GM12878 (cell line): ENCODE data around the gene C3orf33. TPM values are rescaled to one million over a fixed set of nuclear protein-coding genes. Genes with fewer than 3 reads are reported as not detected.

Experiments used
- ATAC-seq: fragments of 200-7000 bp; cut with Tn5 transposase; 3 replicates; pipeline ENCODE4 v1.9.1; 2020; ENCODE audit warnings: mild to moderate bottlenecking, moderate library complexity
- BruUV-seq: library from RNA; stranded (reverse); fragments of 400-500 nt; replicated peaks from 2 replicates; lab custom pipeline; 2021; lab: Mats Ljungman, UMichigan
- CTCF ChIA-PET: fragments of 300-600 bp; sonication (Branson Sonifier 250); formaldehyde crosslinking; extraction: SDS; loops from one replicate; lab custom pipeline; 2021; ENCODE audit warnings: inconsistent platforms; lab: Yijun Ruan, JAX
- POLR2A ChIA-PET: fragments of 350-600 bp; formaldehyde crosslinking; extraction: SDS; loops from one replicate; lab custom pipeline; 2021; ENCODE audit warnings: inconsistent platforms; lab: Charles Lee
- RAD21 ChIA-PET: fragments of 300-600 bp; sonication (Branson Sonifier 250); formaldehyde crosslinking; loops from one replicate; lab custom pipeline; 2023; ENCODE audit warnings: antibody characterized with exemption; ENCODE audit not compliant: unreplicated experiment; lab: Charles Lee
- SMC1A ChIA-PET: fragments of 300-600 bp; sonication (Branson Sonifier 250); formaldehyde crosslinking; loops from one replicate; lab custom pipeline; 2023; ENCODE audit not compliant: unreplicated experiment, uncharacterized antibody; lab: Charles Lee
- DNase-seq: peaks from one replicate; pipeline ENCODE4 v3.0.0-alpha.2; 2011; ENCODE audit warnings: low read depth, low spot score
- FAIRE-seq: peaks from 3 replicates; lab custom pipeline; 2011; peaks lifted over from hg19 to GRCh38; lab: Jason Lieb, UNC
- H2AFZ ChIP-seq: 2 replicates; pipeline ENCODE4 v1.6.0; 2011; ENCODE audit warnings: low read depth, low read length, control low read depth; ENCODE audit not compliant: control insufficient read depth
- H3K27ac ChIP-seq: 2 replicates; pipeline ENCODE4 v1.5.1; 2011; ENCODE audit warnings: control low read depth; ENCODE audit not compliant: control insufficient read depth, insufficient read depth
- H3K27me3 ChIP-seq, 2 experiments: replicated peaks in 1 of 2; 2 replicates each; pipeline versions ENCODE4 v1.6.0 to v1.6.1; 2011; ENCODE audit warnings: low read length in 1 of 2; ENCODE audit not compliant: control insufficient read depth in 2 of 2, insufficient read depth in 2 of 2
- H3K36me3 ChIP-seq, 2 experiments: 2 replicates each; pipeline ENCODE4 v1.5.1; 2011; ENCODE audit warnings: low read length in 1 of 2; ENCODE audit not compliant: control insufficient read depth in 2 of 2, insufficient read depth in 2 of 2
- H3K4me1 ChIP-seq: 2 replicates; pipeline ENCODE4 v1.6.1; 2011; ENCODE audit warnings: mild to moderate bottlenecking, low read length, moderate library complexity, mixed read lengths; ENCODE audit not compliant: control insufficient read depth, insufficient read depth
- H3K4me2 ChIP-seq: 2 replicates; pipeline ENCODE4 v1.6.0; 2011; ENCODE audit warnings: control low read depth; ENCODE audit not compliant: control insufficient read depth, insufficient read depth
- H3K4me3 ChIP-seq: fragments of 200-600 bp; sonication (generic); 2 replicates; pipeline ENCODE4 v1.5.1; 2016
- H3K79me2 ChIP-seq: 2 replicates; pipeline ENCODE4 v1.6.0; 2011; ENCODE audit warnings: low read length; ENCODE audit not compliant: control insufficient read depth, insufficient read depth
- H3K9ac ChIP-seq: 2 replicates; pipeline ENCODE4 v1.8.0; 2011; ENCODE audit warnings: low read length, control low read depth, mixed read lengths; ENCODE audit not compliant: control insufficient read depth, insufficient read depth
- H3K9me3 ChIP-seq: replicated peaks from 3 replicates; pipeline ENCODE4 v1.5.1; 2011; ENCODE audit warnings: mild to moderate bottlenecking, low read length; ENCODE audit not compliant: control insufficient read depth, insufficient read depth
- H4K20me1 ChIP-seq: 2 replicates; pipeline ENCODE4 v1.6.0; 2011; ENCODE audit not compliant: control insufficient read depth, insufficient read depth
- ATF7 ChIP-seq: fragments of 450-650 bp; IDR thresholded peaks from 2 replicates; pipeline ENCODE4 v1.6.1; 2016; ENCODE audit warnings: low read depth, mild to moderate bottlenecking
- BHLHE40 ChIP-seq, 2 experiments: fragments of 450-650 bp in 1 of 2; IDR thresholded peaks; 2 replicates each; pipeline ENCODE4 v1.6.1; 2011 to 2017; ENCODE audit warnings: low read depth in 2 of 2, borderline replicate concordance in 1 of 2, improper control_type of control experiment in 1 of 2, low read length in 1 of 2, mild to moderate bottlenecking in 1 of 2
- CBX3 ChIP-seq: fragments of 200-600 bp; sonication (generic); IDR thresholded peaks from 2 replicates; pipeline ENCODE4 v1.6.1; 2016; ENCODE audit warnings: low read depth, borderline replicate concordance
- E2F8 ChIP-seq: fragments of 450-650 bp; IDR thresholded peaks from 2 replicates; pipeline ENCODE4 v1.6.1; 2018; ENCODE audit warnings: mild to moderate bottlenecking, low read depth, moderate library complexity; ENCODE audit not compliant: partially characterized antibody
- EED ChIP-seq: sonication (generic); IDR thresholded peaks from 2 replicates; pipeline ENCODE4 v1.6.1; 2016; ENCODE audit warnings: antibody characterized with exemption, low read depth
- EP300 ChIP-seq, 2 experiments: fragments of 150-350 bp in 1 of 2; IDR thresholded peaks; 2 replicates each; pipeline ENCODE4 v1.6.1; 2011 to 2012; ENCODE audit warnings: low read depth in 2 of 2, low read length in 2 of 2, borderline replicate concordance in 1 of 2, improper control_type of control experiment in 1 of 2, inconsistent platforms in 1 of 2; ENCODE audit not compliant: control insufficient read depth in 1 of 2
- FOS ChIP-seq: IDR thresholded peaks from 3 replicates; pipeline ENCODE4 v1.6.1; 2011; ENCODE audit warnings: borderline replicate concordance; ENCODE audit not compliant: insufficient read length; ENCODE audit errors: extremely low read depth
- GATAD2B ChIP-seq: fragments of 450-650 bp; conservative IDR thresholded peaks from 2 replicates; pipeline ENCODE4 v1.6.1; 2017; ENCODE audit warnings: low read depth, mild to moderate bottlenecking, moderate library complexity
- POU2F2 ChIP-seq: IDR thresholded peaks from 3 replicates; pipeline ENCODE4 v1.6.1; 2011; ENCODE audit warnings: low read depth, mild to moderate bottlenecking, low read length, borderline replicate concordance
- RB1 ChIP-seq: fragments of 450-650 bp; formaldehyde crosslinking; IDR thresholded peaks from 2 replicates; pipeline ENCODE4 v1.6.1; 2017; ENCODE audit warnings: mild to moderate bottlenecking, borderline replicate concordance
- WGBS: methylation state at CpG from one replicate; pipeline ENCODE4 v1.1.6; 2016; ENCODE audit warnings: low lambda C conversion rate; ENCODE audit not compliant: insufficient replicate concordance, insufficient coverage; ENCODE audit errors: missing lambda C conversion rate; 5-methylcytosine and 5-hydroxymethylcytosine counted together
- in situ Hi-C: fragments of 300-500 bp; cut with MboI; formaldehyde crosslinking; loops from 9 replicates; pipeline ENCODE4 v1.14.3; 2018; ENCODE audit warnings: mixed read lengths
- intact Hi-C: fragments of 100-400 bp; cut with micrococcal nuclease; formaldehyde crosslinking; loops from one replicate; pipeline ENCODE4 v1.14.2; 2022; ENCODE audit not compliant: unreplicated experiment
- polyA plus RNA-seq, 11 experiments: library from polyadenylated mRNA; depleted of rRNA in 4 of 11; unstranded in 6 of 11; stranded (reverse) in 5 of 11; fragments of >200 nt; fragmentation: Nextera tagmentation in 4 of 11; fragmentation: Illumina TruSeq in 1 of 11; extraction: Ambion mirVana in 4 of 11; extraction: Trizol in 1 of 11; gene quantifications; 1 replicate in 1 of 11; 2 replicates in 10 of 11; pipeline versions ENCODE4 v1.2.1 to v1.2.3, GENCODE V29; 2011 to 2016; ENCODE audit warnings: inconsistent platforms in 2 of 11, missing spikeins in 2 of 11, low read depth in 1 of 11
- total RNA-seq, 4 experiments: library from RNA; depleted of rRNA in 3 of 4; stranded (reverse); fragments of >200 nt in 3 of 4; fragmentation: Illumina TruSeq in 1 of 4; extraction: Trizol in 1 of 4; gene quantifications; 2 replicates each; pipeline versions ENCODE4 v1.2.1 to v1.2.3, GENCODE V29; 2013 to 2021
- TF ChIP-seq, protein P1 (sequence below): IDR thresholded peaks from 2 replicates; pipeline ENCODE4 v1.6.1; 2012; ENCODE audit warnings: improper control_type of control experiment, low read depth, low read length; ENCODE audit not compliant: insufficient replicate concordance

The C3orf33 gene
- total and polyA plus RNA-seq, 10 of the 15 experiments (the other 5 are each of a cell fraction or from before 2014, with no cell fraction given), result 0.35 to 1.7 (median 0.90) TPM

GRCh38 chr3:155854141-155854940 is 48.3 kb upstream of the C3orf33 start, which contains the start of gene SLC33A1:
TSS of gene SLC33A1 (minus strand) at chr3:155854427. CDS start at chr3:155853997, 430 bp downstream.
- intact Hi-C loops, result loop anchor here (1.0 to 5.0 kb wide), 3 partner anchors 16 to 102 kb away; partner anchors contain the start of genes C3orf33 and GMPS
- SMC1A ChIA-PET, result interaction anchor here (1.1 to 2.4 kb wide), 8 partner anchors 11 to 138 kb away, joined by 3 to 23 read pairs (median 4); partner anchors contain the start of gene C3orf33
- no peak for TF ChIP-seq CBX3
- TF ChIP-seq GATAD2B, result no peak; the same call in 1 of the 2 replicates
- TF ChIP-seq RB1, result peak; percentile 89; the same call in 1 of the 2 replicates
- peak; percentile 94 for TF ChIP-seq E2F8
- TF ChIP-seq EED, result peak; percentile 54; the same call in 1 of the 2 replicates
- TF ChIP-seq ATF7, result peak; percentile 96
- TF ChIP-seq FOS, result peak; percentile 54
- TF ChIP-seq EP300 (IDR thresholded peaks at IDR 0.05; ENCODE audit: borderline replicate concordance in 1 of 2, control insufficient read depth in 1 of 2, low read depth in 2 of 2, low read length in 2 of 2), result 0 out of 4 replicates have a peak, but pooled peaks have one; percentile 55 to 56
- TF ChIP-seq, protein P1, sequence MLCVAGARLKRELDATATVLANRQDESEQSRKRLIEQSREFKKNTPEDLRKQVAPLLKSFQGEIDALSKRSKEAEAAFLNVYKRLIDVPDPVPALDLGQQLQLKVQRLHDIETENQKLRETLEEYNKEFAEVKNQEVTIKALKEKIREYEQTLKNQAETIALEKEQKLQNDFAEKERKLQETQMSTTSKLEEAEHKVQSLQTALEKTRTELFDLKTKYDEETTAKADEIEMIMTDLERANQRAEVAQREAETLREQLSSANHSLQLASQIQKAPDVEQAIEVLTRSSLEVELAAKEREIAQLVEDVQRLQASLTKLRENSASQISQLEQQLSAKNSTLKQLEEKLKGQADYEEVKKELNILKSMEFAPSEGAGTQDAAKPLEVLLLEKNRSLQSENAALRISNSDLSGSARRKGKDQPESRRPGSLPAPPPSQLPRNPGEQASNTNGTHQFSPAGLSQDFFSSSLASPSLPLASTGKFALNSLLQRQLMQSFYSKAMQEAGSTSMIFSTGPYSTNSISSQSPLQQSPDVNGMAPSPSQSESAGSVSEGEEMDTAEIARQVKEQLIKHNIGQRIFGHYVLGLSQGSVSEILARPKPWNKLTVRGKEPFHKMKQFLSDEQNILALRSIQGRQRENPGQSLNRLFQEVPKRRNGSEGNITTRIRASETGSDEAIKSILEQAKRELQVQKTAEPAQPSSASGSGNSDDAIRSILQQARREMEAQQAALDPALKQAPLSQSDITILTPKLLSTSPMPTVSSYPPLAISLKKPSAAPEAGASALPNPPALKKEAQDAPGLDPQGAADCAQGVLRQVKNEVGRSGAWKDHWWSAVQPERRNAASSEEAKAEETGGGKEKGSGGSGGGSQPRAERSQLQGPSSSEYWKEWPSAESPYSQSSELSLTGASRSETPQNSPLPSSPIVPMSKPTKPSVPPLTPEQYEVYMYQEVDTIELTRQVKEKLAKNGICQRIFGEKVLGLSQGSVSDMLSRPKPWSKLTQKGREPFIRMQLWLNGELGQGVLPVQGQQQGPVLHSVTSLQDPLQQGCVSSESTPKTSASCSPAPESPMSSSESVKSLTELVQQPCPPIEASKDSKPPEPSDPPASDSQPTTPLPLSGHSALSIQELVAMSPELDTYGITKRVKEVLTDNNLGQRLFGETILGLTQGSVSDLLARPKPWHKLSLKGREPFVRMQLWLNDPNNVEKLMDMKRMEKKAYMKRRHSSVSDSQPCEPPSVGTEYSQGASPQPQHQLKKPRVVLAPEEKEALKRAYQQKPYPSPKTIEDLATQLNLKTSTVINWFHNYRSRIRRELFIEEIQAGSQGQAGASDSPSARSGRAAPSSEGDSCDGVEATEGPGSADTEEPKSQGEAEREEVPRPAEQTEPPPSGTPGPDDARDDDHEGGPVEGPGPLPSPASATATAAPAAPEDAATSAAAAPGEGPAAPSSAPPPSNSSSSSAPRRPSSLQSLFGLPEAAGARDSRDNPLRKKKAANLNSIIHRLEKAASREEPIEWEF, result peak; percentile 56
- TF ChIP-seq POU2F2, result peak; percentile 11; the same call in 2 of the 3 replicates
- TF ChIP-seq BHLHE40 (IDR thresholded peaks at IDR 0.05; ENCODE audit: borderline replicate concordance in 1 of 2, low read depth in 2 of 2, low read length in 1 of 2), result peak; percentile 92 to 99

More at GRCh38 chr3:155854141-155854940, 48.3 kb upstream of the C3orf33 start, which contains the start of gene SLC33A1:
- Histone ChIP-seq H4K20me1 (no peaks in the 10 kb centered on the region), H3K9me3 (no peaks in the 10 kb centered on the region; the same call in 2 of the 3 replicates), H3K9ac (peak within 1 kb of the TSS; percentile 90), H3K79me2 (peaks cover 49% of the 10 kb centered on the region), H3K27me3 (no peaks in the 10 kb centered on the region), H3K36me3 (no peaks in the 10 kb centered on the region; a peak in 1 of 4 replicates), H3K4me3 (peak within 1 kb of the TSS; percentile 84), H3K4me2 (peak within 1 kb of the TSS; percentile 95), H2AFZ (peak within 1 kb of the TSS; percentile 86), H3K4me1 (no peaks in the 10 kb centered on the region), H3K27ac (peak within 1 kb of the TSS; percentile 93)
- WGBS, result 1% methylated on average over 50 of the region's 50 CpGs
- BruUV-seq, result no TSS peak
- POLR2A ChIA-PET, result interaction anchor here (2.4 to 2.6 kb wide), 2 partner anchors 11 to 17 kb away, joined by 20 to 22 read pairs; partner anchors contain the start of gene GMPS
- peak; percentile 95 for ATAC-seq
- in situ Hi-C loops, result no loop called here
- peak; percentile 97 for DNase-seq
- CTCF ChIA-PET, result interaction anchor here (1.6 to 5.7 kb wide), 2 partner anchors 15 to 48 kb away, joined by 5 to 52 read pairs; partner anchors contain the start of gene C3orf33
- peak; percentile 100 for FAIRE-seq
- RAD21 ChIA-PET, result interaction anchor here (0.7 to 3.0 kb wide), 5 partner anchors 9 to 48 kb away, joined by 3 to 21 read pairs (median 11); partner anchors contain the start of genes C3orf33 and GMPS
